Neutrophil (primary cell): ENCODE data around the gene CAST.

Experiments used
- H3K27ac ChIP-seq: fragments of 200-600 bp; sonication (generic); 2 replicates; pipeline ENCODE4 v1.5.1; 2016; ENCODE audit warnings: mild to moderate bottlenecking, moderate library complexity
- H3K27me3 ChIP-seq: fragments of 200-600 bp; sonication (generic); 2 replicates; pipeline ENCODE4 v1.6.0; 2016; ENCODE audit warnings: mild to moderate bottlenecking
- H3K36me3 ChIP-seq: fragments of 200-600 bp; sonication (generic); 2 replicates; pipeline ENCODE4 v1.5.1; 2017
- H3K4me1 ChIP-seq, 2 experiments: fragments of 200-600 bp in 1 of 2; sonication (generic) in 1 of 2; 1 replicate in 1 of 2; 2 replicates in 1 of 2; pipeline versions ENCODE4 v1.5.1 to v1.6.1; 2013 to 2016; ENCODE audit warnings: low read depth in 1 of 2, low read length in 1 of 2, mild to moderate bottlenecking in 1 of 2, moderate library complexity in 1 of 2; ENCODE audit not compliant: control insufficient read depth in 1 of 2, insufficient read depth in 1 of 2
- H3K4me3 ChIP-seq, 2 experiments: fragments of 200-600 bp in 1 of 2; sonication (generic) in 1 of 2; 1 replicate in 1 of 2; 2 replicates in 1 of 2; pipeline ENCODE4 v1.5.1; 2013 to 2016; ENCODE audit warnings: low read depth in 1 of 2, low read length in 1 of 2, mild to moderate bottlenecking in 1 of 2, moderate library complexity in 1 of 2
- H3K9me3 ChIP-seq: fragments of 200-600 bp; sonication (generic); 2 replicates; pipeline ENCODE4 v1.5.1; 2016
- CTCF ChIP-seq: fragments of 200-600 bp; sonication (generic); IDR thresholded peaks from 2 replicates; pipeline ENCODE4 v1.5.1; 2016; ENCODE audit warnings: antibody characterized with exemption

The CAST gene

GRCh38 chr5:96823900-96824380 is 161.8 kb downstream of the CAST start:
- Histone ChIP-seq H3K27me3 (no peaks in the 10 kb centered on the region), H3K4me1 (peaks cover 23 to 24% of the 10 kb centered on the region in 2 experiments), H3K36me3 (no peaks in the 10 kb centered on the region), H3K9me3 (no peaks in the 10 kb centered on the region), H3K27ac (no peak overlapping the region), H3K4me3 (no peak overlapping the region)
- TF ChIP-seq CTCF: no peak
